Dermis microvascular lymphatic vessel endothelial cell (primary cell): ENCODE results near the gene TMPRSS12. TPM values are rescaled to one million over a fixed set of nuclear protein-coding genes. Genes with fewer than 3 reads are reported as not detected.
"Not testable (repeated sequence)": the region's sequence is repeated elsewhere in the genome, so short reads cannot be mapped to it uniquely, and the experiment has no call there.

Experiments used
- DNase-seq, 2 donors: peaks; one replicate each; pipeline versions ENCODE4 v3.0.0 to v3.0.0-alpha.2; 2010; ENCODE audit warnings: low read depth in 2 of 2
- total RNA-seq: library from RNA; depleted of rRNA; stranded (reverse); fragments of >200 nt; gene quantifications from 2 replicates; pipeline ENCODE4 v1.2.1, GENCODE V29; 2014

Gene TMPRSS12
- total RNA-seq, 1 donor from 2014 or later = not detected

- no peak for DNase-seq
Measured at GRCh38 chr12:50859621-50860310, 17.0 kb downstream of the TMPRSS12 start.

GRCh38 chr12:50862316-50862715, 19.6 kb downstream of the TMPRSS12 start:
- DNase-seq = no peak

GRCh38 chr12:50865266-50865665, 22.5 kb downstream of the TMPRSS12 start:
- no peak for DNase-seq

GRCh38 chr12:50868881-50869280, 26.2 kb downstream of the TMPRSS12 start:
- DNase-seq = not testable (repeated sequence)

- DNase-seq = no peak
Measured at GRCh38 chr12:50882563-50882962, 39.8 kb downstream of the TMPRSS12 start.

GRCh38 chr12:50887191-50887590, 44.5 kb downstream of the TMPRSS12 start:
- DNase-seq = no peak

- DNase-seq = no peak
Measured at GRCh38 chr12:50888666-50889065, 45.9 kb downstream of the TMPRSS12 start.

GRCh38 chr12:50894241-50894640, 51.5 kb downstream of the TMPRSS12 start:
- no peak for DNase-seq

- DNase-seq = no peak
Measured at GRCh38 chr12:50901685-50902113, 59.0 kb downstream of the TMPRSS12 start.

- not testable (repeated sequence) for DNase-seq
Measured at GRCh38 chr12:50908479-50908878, 65.8 kb downstream of the TMPRSS12 start.

GRCh38 chr12:50912361-50912760, 69.6 kb downstream of the TMPRSS12 start:
- not testable (repeated sequence) for DNase-seq

GRCh38 chr12:50913224-50913623, 70.5 kb downstream of the TMPRSS12 start:
- DNase-seq = no peak

- DNase-seq = no peak
Measured at GRCh38 chr12:50914872-50915484, 72.3 kb downstream of the TMPRSS12 start.

- no peak for DNase-seq
Measured at GRCh38 chr12:50916292-50916691, 73.6 kb downstream of the TMPRSS12 start.

GRCh38 chr12:50918584-50919316, 76.0 kb downstream of the TMPRSS12 start:
- DNase-seq = no peak

- peak in 1 of 2 donors; percentile 37 for DNase-seq
Measured at GRCh38 chr12:50922820-50923219, 80.1 kb downstream of the TMPRSS12 start.

- DNase-seq = no peak
Measured at GRCh38 chr12:50923361-50924130, 80.8 kb downstream of the TMPRSS12 start.

GRCh38 chr12:50924131-50924438, 81.4 kb downstream of the TMPRSS12 start:
- DNase-seq = no peak

GRCh38 chr12:50924439-50925341, 82.0 kb downstream of the TMPRSS12 start:
- peak; percentile 83 to 93 for DNase-seq

- peak in 1 of 2 donors; percentile 17 for DNase-seq
Measured at GRCh38 chr12:50925342-50925651, 82.6 kb downstream of the TMPRSS12 start.

GRCh38 chr12:50925920-50926319, 83.2 kb downstream of the TMPRSS12 start:
- DNase-seq = no peak
